ENCODE data around the gene PRDM5. TPM values are rescaled to one million over a fixed set of nuclear protein-coding genes. Genes with fewer than 3 reads are reported as not detected.

Gene PRDM5
- polyA plus RNA-seq, 1 donor from 2014 or later: 1.6 TPM

DNA sequence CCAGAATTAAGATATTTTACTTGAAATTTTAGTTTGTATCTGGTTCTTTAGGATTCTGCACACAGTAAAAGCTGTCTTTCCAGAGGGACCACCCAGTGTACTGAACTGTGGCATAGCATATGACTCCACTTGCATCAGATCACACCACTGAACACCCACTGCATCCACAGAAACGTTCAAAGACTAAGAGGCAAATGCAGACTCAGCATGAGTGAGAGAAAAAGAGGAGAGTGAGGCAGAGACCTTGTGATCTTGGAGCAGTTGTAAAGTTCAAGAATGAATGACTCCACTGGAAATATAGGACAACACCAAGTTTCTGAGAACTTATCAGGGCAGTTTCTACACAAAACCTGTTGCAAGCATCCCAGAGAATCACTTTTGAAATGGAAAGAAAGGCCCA is 20.8 kb downstream of the PRDM5 start:
- Histone ChIP-seq H3K9me2 (ENCODE audit: insufficient read depth, low read length) (no peaks in the 10 kb centered on the region), H3K9ac (ENCODE audit: low read length) (no peak overlapping the region), H3F3A (ENCODE audit: insufficient read depth, low read length, poor library complexity, severe bottlenecking) (no peaks in the 10 kb centered on the region), H2AFZ (ENCODE audit: low read depth, low read length) (no peak overlapping the region), H3K36me3 (ENCODE audit: insufficient read depth, low read length) (no peaks in the 10 kb centered on the region), H3K27ac (ENCODE audit: low read length) (no peak overlapping the region), H3K9me3 (ENCODE audit: low read length) (no peaks in the 10 kb centered on the region), H3K4me3 (ENCODE audit: low read length) (no peak overlapping the region), H4K20me1 (ENCODE audit: insufficient read depth) (no peaks in the 10 kb centered on the region), H3K79me2 (replicated peaks; ENCODE audit: insufficient read depth, low read length) (no peaks in the 10 kb centered on the region), H3K4me2 (ENCODE audit: low read length) (no peak overlapping the region), H3K27me3 (ENCODE audit: insufficient read depth, low read depth, low read length) (no peaks in the 10 kb centered on the region)
- no peak for TF ChIP-seq SMC3 (conservative IDR thresholded peaks at IDR 0.05; ENCODE audit: poor library complexity)
- no peak for TF ChIP-seq EZH2 (IDR thresholded peaks at IDR 0.05; ENCODE audit: borderline replicate concordance, insufficient read depth, low read length, poor library complexity, severe bottlenecking)
- TF ChIP-seq EP300 (conservative IDR thresholded peaks at IDR 0.05; ENCODE audit: poor library complexity, severe bottlenecking): no peak
- TF ChIP-seq RAD21 (conservative IDR thresholded peaks at IDR 0.05): no peak
- TF ChIP-seq TAF1 (IDR thresholded peaks at IDR 0.05; ENCODE audit: low read depth): no peak
- TF ChIP-seq, protein P1, sequence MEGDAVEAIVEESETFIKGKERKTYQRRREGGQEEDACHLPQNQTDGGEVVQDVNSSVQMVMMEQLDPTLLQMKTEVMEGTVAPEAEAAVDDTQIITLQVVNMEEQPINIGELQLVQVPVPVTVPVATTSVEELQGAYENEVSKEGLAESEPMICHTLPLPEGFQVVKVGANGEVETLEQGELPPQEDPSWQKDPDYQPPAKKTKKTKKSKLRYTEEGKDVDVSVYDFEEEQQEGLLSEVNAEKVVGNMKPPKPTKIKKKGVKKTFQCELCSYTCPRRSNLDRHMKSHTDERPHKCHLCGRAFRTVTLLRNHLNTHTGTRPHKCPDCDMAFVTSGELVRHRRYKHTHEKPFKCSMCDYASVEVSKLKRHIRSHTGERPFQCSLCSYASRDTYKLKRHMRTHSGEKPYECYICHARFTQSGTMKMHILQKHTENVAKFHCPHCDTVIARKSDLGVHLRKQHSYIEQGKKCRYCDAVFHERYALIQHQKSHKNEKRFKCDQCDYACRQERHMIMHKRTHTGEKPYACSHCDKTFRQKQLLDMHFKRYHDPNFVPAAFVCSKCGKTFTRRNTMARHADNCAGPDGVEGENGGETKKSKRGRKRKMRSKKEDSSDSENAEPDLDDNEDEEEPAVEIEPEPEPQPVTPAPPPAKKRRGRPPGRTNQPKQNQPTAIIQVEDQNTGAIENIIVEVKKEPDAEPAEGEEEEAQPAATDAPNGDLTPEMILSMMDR (IDR thresholded peaks at IDR 0.05; ENCODE audit: poor library complexity, severe bottlenecking): no peak
- no peak for TF ChIP-seq MXI1 (conservative IDR thresholded peaks at IDR 0.05; ENCODE audit: poor library complexity, severe bottlenecking)
- TF ChIP-seq, protein P2, sequence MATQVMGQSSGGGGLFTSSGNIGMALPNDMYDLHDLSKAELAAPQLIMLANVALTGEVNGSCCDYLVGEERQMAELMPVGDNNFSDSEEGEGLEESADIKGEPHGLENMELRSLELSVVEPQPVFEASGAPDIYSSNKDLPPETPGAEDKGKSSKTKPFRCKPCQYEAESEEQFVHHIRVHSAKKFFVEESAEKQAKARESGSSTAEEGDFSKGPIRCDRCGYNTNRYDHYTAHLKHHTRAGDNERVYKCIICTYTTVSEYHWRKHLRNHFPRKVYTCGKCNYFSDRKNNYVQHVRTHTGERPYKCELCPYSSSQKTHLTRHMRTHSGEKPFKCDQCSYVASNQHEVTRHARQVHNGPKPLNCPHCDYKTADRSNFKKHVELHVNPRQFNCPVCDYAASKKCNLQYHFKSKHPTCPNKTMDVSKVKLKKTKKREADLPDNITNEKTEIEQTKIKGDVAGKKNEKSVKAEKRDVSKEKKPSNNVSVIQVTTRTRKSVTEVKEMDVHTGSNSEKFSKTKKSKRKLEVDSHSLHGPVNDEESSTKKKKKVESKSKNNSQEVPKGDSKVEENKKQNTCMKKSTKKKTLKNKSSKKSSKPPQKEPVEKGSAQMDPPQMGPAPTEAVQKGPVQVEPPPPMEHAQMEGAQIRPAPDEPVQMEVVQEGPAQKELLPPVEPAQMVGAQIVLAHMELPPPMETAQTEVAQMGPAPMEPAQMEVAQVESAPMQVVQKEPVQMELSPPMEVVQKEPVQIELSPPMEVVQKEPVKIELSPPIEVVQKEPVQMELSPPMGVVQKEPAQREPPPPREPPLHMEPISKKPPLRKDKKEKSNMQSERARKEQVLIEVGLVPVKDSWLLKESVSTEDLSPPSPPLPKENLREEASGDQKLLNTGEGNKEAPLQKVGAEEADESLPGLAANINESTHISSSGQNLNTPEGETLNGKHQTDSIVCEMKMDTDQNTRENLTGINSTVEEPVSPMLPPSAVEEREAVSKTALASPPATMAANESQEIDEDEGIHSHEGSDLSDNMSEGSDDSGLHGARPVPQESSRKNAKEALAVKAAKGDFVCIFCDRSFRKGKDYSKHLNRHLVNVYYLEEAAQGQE (IDR thresholded peaks at IDR 0.05; ENCODE audit: borderline replicate concordance): no peak
- no peak for TF ChIP-seq POLR2AphosphoS5 (IDR thresholded peaks at IDR 0.05)

DNA sequence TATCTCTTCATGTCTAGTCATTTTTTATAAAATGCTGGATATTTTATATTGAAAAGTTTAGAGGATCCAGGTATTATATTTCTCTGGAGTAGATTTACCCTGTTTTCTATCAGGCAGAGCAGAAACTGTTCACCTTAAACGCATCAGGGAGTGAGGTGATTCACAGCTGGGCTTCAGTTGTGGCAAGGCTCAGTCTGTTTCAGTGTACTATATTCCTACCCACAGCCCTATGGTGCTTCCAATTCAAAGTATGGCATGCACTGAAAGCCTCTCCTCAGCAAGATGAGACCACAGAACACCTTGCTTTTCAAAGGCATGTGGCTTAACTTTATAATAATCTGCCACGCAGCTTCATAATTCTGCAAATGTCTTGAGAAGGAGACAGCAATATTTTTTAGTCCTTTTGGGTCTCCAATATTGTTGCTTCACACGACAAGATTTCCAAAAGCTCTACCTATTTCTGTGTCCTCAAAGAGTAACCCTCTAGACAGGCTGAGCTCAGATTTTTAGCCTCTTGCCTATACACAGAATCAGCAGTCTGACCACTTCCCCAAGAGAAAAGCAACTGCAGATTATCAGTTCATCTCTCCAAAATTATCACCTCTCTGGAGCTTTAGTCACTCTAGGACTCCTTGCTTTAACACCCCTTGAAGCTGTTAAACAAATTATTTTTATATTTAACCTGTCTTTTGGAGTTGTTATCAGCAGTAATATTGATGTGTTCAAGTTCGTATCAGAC is 24.4 kb downstream of the PRDM5 start:
- H3K4me3 ChIP-seq (ENCODE audit: low read length): no peak overlapping the region
- H3F3A ChIP-seq (ENCODE audit: insufficient read depth, low read length, poor library complexity, severe bottlenecking): no peaks in the 10 kb centered on the region
- no peak overlapping the region for H3K4me2 ChIP-seq (ENCODE audit: low read length)
- H3K36me3 ChIP-seq (ENCODE audit: insufficient read depth, low read length): no peaks in the 10 kb centered on the region
- H3K27ac ChIP-seq (ENCODE audit: low read length): no peak overlapping the region
- no peaks in the 10 kb centered on the region for H3K79me2 ChIP-seq (replicated peaks; ENCODE audit: insufficient read depth, low read length)
- no peaks in the 10 kb centered on the region for H3K9me2 ChIP-seq (ENCODE audit: insufficient read depth, low read length)
- TF ChIP-seq POLR2AphosphoS5 (IDR thresholded peaks at IDR 0.05): no peak
- no peak for TF ChIP-seq SMC3 (conservative IDR thresholded peaks at IDR 0.05; ENCODE audit: poor library complexity)
- TF ChIP-seq EZH2 (IDR thresholded peaks at IDR 0.05; ENCODE audit: borderline replicate concordance, insufficient read depth, low read length, poor library complexity, severe bottlenecking): no peak
- TF ChIP-seq MXI1 (conservative IDR thresholded peaks at IDR 0.05; ENCODE audit: poor library complexity, severe bottlenecking): no peak
- TF ChIP-seq TAF1 (IDR thresholded peaks at IDR 0.05; ENCODE audit: low read depth): no peak
- TF ChIP-seq, protein P2 (IDR thresholded peaks at IDR 0.05; ENCODE audit: borderline replicate concordance): no peak
- no peak for TF ChIP-seq RAD21 (conservative IDR thresholded peaks at IDR 0.05)
- TF ChIP-seq EP300 (conservative IDR thresholded peaks at IDR 0.05; ENCODE audit: poor library complexity, severe bottlenecking): no peak
- TF ChIP-seq, protein P1 (IDR thresholded peaks at IDR 0.05; ENCODE audit: poor library complexity, severe bottlenecking): no peak
- H3K9ac ChIP-seq (ENCODE audit: low read length): no peak overlapping the region
- H3K9me3 ChIP-seq (ENCODE audit: low read length): no peaks in the 10 kb centered on the region
- no peaks in the 10 kb centered on the region for H3K27me3 ChIP-seq (ENCODE audit: insufficient read depth, low read depth, low read length)
- no peaks in the 10 kb centered on the region for H4K20me1 ChIP-seq (ENCODE audit: insufficient read depth)
- no peak overlapping the region for H2AFZ ChIP-seq (ENCODE audit: low read depth, low read length)
